ENCODE results near the gene C2.
A peak's percentile ranks its signal among the peaks of the same experiment; 100 is the strongest.
"Not testable (repeated sequence)": the region's sequence is repeated elsewhere in the genome, so short reads cannot be mapped to it uniquely, and the experiment has no call there.

C2 gene

DNA sequence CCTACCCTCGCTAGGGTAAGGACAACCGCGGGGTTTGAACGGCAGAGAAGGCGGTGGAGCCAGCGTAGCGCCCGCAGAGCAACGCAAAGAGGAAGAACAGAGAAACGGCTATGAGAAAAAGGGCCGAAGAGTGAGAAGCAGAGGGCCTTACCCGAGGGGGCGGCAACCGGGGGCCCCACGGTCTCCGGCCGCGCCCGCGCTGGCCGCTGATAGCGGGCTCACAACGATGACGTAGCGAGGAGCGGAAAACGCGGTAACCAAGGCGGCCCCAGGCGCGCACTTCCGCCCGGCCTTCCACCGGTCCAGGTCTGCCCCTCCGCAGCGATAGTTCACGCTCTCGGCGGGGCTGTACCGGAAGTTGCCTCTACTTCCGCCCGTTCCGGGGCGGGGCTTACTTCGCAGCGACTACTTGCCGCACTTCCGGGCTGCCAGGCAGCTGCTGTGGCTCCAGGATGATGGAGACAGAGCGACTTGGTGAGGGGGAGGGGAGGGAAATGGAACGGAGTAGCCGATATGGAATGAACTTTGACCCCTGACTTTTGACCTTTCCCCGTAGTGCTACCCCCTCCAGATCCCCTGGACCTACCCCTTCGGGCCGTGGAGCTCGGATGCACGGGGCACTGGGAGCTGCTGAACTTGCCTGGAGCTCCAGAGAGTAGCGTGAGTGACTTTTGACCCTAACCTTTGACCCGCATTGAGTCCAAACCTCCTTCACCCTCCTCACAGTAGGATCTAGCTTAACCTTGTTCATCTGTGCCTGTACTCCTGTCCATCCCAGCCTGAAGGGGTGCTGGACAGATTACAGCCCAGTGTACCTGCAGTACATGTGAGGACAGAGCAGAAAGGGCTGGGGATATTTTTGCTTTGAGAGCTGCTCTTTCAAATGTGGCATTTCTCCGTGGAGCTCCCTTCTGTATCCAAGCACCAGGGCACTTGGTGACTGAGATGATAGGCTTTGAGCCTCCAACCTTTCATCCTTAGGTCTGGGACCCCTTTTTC lies 31.5 kb downstream of the C2 start, which contains the start of the genes NELFE and SKIC2:
Gene NELFE, minus strand, starts transcription at position 231 of the 999 bp plus-strand sequence. CDS start 525 bp downstream, outside the sequence.
Gene SKIC2, plus strand, starts transcription at position 435 of the 999 bp plus-strand sequence. Its CDS starts 18 bp downstream, at position 453.
- peak; percentile 98 for DNase-seq

DNA sequence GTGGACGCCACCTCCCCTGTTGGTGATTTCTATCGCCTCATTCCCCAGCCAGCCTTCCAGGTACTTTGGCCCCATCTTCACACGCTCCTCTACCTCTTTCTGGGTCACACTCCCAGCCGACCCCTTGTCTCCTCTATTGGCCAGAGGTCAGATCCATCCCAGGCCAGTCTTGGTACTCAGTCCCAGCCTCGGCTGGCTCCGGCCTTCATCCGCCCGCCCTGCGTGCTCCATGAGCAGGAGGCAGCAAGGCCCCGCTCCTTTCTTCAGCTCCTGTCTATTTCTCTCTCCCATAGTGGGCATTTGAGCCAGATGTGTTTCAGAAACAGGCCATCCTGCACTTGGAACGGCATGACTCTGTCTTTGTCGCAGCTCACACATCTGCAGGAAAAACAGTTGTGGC lies 34.1 kb downstream of the C2 start:
- DNase-seq = no peak

DNA sequence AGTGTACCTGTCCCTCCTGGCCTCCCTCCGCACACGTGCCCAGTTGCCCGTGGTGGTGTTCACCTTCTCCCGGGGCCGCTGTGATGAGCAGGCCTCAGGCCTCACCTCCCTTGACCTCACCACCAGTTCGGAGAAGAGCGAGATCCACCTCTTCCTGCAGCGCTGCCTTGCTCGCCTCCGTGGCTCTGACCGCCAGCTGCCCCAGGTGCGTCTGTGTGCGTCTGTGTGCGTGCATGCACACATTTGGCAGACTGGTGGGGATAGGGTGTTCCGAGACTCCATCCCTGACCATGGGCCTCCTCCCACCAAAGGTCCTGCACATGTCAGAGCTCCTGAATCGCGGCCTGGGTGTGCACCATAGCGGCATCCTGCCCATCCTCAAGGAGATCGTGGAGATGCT lies 36.4 kb downstream of the C2 start:
- no peak for DNase-seq

DNA sequence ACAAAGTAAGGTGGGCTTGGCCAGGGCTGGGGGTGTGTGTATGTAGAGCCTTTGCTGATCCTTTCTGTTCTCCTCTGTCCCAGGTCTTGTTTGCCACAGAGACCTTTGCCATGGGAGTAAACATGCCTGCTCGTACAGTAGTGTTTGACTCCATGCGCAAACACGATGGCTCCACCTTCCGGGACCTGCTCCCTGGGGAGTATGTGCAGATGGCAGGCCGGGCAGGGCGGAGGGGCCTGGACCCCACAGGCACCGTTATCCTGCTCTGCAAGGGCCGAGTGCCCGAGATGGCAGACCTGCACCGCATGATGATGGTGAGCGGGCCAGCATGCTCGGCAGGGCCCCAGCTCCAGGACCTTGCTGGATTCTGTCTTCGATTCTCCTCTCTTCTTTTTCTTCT lies 38.2 kb downstream of the C2 start:
- no peak for DNase-seq

DNA sequence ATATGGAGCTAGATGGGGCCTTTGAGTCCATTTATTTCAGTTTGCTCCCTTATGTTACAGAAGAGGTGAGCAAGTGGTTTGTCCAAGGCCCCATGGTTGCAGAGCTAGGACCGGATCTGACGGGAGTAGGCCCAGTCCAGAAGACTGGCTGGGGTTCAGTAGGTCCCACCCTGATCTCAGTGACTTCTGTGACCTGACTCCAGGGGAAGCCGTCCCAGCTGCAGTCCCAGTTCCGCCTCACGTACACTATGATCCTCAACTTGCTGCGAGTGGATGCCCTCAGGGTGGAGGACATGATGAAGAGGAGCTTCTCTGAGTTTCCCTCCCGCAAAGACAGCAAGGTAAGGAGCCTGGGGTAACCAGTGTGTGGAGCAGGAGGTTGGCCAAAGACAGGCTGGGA lies 39.0 kb downstream of the C2 start:
- DNase-seq = no peak

DNA sequence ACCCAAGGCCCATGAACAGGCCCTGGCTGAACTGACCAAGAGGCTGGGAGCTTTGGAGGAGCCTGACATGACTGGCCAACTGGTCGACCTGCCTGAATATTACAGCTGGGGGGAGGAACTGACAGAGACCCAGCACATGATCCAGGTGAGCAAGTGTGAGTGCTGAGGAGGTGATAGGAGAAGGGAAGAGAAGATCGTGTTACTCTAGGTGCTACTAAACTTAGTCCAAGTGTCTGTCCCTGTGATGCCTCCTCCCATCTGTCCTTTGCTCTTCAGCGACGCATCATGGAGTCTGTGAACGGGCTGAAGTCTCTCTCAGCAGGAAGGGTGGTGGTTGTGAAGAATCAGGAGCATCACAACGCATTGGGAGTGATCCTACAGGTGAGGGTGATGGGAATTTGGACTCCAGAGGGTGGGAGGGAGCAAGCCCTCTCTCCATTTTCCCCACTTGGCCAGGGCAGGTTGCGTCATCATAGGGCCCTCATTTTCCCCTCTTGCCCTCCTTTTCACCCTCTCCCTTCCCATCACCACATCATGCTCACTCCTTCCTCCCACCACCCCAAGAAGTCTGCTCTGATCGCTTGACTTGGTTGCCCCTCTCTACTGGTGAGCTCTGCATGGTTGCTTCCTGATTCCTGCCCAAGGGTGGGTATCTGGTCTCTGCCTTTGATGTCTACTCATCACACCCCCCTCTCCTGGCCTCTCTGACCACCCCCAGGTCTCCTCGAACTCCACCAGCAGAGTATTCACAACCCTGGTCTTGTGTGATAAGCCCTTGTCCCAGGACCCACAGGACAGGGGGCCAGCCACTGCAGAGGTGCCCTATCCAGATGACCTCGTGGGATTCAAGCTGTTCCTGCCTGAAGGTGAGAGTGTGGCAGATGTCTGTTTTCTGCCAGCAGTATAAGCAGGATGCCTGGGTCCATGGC lies 39.7 kb downstream of the C2 start:
- DNase-seq = no peak

DNA sequence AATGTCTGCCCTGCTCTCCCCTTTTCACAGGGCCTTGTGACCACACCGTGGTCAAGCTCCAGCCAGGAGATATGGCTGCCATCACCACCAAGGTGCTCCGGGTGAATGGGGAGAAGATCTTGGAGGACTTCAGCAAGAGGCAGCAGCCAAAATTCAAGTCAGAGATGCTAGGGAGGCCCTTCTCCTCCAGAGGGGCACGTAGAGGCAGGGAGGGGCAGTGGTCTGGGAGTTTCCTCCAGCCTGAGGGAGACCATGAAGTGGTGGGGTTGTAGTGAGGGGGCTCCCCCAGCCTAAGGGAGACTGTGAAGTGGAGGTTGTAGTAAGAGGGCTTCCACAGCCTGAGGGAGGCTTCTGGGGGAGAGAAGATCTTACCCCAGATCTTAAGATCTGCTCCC lies 40.4 kb downstream of the C2 start:
- no peak for DNase-seq

DNA sequence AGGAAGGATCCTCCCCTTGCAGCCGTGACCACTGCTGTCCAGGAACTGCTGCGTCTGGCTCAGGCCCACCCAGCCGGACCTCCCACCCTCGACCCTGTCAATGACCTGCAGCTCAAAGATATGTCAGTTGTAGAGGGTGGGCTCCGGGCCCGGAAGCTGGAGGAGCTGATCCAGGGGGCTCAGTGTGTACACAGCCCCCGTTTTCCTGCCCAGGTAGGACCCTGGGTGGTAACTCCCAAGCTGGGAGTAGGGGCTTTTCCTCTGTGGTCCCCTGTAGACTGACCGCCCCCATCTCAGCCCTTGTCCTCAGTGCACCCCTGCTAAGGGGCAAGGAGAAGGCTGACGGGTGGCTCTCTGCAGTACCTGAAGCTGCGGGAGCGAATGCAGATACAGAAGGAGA lies 40.8 kb downstream of the C2 start:
- no peak for DNase-seq

DNA sequence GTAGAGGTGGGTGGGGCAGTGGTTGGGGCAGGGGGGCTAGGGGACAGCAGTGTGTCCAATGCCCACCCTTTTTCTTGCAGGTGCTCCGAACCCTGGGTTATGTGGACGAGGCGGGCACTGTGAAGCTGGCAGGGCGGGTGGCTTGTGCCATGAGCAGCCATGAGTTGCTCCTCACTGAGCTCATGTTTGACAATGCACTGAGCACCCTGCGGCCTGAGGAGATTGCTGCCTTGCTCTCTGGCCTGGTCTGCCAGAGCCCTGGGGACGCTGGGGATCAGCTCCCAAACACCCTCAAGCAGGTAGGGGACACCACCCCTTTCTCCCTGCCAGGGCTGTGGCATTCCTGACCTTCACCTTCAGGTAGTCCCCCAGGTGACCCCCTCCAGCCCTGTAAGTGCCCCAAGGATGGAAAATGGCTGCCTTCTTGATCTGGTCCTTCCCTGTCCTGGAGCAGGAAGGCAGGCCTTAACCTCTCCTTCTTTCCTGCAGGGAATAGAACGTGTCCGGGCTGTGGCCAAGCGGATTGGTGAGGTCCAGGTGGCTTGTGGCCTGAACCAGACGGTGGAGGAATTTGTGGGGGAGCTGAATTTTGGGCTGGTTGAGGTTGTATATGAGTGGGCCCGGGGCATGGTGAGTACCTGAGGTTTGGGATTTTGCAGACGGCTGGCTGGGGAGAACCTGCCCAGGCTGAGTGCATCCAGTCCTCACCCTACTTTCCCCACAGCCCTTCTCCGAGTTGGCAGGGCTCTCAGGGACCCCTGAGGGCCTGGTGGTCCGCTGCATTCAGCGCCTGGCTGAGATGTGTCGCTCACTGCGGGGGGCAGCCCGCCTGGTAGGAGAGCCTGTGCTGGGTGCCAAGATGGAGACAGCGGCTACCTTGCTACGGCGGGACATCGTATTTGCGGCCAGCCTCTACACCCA lies 41.5 kb downstream of the C2 start:
- DNase-seq = no peak

DNA sequence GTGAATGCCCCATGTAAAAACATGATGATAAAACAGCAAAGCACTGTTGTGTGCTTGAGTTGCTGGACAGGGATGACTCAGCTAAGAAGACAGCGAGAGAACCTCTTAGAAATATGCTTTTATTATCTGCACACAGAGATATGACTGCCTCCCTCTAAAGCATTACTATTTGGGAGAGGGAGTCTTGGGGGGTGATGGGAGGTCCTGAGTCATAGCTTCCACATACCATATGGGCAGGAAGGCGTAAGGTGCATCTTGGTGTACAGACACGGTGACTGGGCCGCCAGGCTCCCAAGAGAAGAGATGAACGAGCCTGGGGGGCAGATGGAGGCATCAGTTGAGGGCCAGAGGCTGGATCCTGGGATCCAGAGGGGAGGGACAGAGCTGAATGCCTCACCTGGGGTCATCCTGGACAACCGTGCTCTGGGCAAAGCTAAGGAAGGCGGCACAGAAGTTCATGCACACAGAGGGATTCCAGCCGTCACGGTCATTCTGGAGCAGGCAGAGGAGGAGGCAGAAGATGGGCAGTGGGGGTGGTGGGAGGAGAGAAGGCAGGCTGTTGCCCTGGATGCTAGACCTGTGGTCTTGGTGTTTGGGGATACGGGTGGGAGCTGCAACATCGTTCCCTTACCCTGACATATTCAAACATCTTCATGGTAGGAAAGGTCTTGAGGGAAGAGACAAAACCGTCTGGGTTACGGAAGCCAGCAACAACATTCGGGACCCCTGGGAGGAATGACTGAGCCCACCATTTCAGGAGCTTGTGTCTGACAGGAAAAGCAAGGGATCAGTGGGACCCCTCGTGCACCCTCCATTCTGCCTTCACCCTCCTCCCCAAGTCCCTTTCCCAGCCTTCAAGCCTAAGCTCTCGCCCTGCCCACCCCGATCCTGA lies 42.4 kb downstream of the C2 start:
- no peak for DNase-seq

DNA sequence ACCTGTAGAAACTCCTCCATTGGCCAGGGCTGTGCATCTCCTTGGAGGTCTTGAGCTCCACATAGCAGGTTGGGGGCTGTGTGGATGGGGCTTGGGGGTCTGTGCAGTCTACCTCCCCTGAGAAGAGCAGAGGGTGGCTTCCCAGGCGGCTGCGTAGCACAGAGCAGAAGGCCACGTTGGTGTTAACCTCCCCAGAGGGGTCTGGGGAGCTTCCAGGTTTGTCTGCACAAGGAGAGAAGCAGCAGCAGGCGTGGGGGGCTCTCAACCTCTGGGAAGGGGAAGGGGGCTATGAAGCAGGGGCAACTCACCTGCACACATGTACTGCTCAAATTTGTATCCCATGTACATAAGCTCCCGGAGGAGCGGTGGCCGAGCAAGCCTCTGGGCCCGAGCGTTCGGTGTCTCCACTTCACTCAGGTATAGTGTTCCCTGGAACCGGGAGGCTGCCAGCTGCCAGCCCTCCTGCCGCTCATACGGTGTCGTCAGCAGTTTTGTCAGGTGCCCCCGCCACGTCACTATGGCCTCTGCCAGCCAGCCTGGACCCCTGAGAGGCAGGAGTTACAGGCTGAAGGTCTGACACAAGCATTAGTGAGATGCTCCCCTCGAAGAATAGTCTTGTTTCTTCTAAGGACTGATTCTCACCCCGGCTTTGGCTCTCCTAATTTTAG lies 43.2 kb downstream of the C2 start:
- no peak for DNase-seq

DNA sequence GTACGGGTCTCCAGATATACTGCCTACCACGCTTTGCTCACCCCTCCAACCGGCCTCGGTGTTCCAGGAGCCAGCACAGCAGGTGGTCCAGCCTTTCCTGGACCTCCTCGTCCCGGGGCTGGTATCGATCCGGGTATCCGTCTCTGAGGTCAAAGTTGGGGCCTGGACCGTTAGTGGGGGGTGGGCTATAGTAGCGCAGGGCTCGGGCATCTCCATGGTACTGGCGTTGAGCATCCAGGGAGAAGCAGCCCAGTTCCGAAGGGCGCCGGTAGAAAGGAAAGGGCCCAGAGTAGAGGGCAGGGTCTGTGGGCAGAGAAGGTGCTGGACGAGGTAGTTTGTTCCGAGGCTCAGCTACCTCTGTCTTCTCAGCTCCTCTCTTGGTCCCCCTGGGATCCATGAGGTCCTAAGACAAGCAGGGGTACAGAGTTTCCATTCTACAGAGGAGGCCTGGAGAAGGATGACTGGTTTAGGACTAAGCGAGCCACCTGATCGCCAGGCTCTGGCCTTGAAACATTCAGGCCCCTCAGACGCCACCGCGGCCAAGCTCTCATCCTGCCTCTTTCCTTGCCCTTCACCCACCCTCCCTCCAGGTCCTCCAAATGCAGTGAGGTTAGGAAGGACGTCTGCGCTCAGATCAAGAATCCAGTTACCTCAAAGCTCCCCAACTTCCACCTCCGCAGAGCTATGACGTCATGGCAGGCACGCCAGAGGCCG lies 43.9 kb downstream of the C2 start:
- no peak for DNase-seq

DNA sequence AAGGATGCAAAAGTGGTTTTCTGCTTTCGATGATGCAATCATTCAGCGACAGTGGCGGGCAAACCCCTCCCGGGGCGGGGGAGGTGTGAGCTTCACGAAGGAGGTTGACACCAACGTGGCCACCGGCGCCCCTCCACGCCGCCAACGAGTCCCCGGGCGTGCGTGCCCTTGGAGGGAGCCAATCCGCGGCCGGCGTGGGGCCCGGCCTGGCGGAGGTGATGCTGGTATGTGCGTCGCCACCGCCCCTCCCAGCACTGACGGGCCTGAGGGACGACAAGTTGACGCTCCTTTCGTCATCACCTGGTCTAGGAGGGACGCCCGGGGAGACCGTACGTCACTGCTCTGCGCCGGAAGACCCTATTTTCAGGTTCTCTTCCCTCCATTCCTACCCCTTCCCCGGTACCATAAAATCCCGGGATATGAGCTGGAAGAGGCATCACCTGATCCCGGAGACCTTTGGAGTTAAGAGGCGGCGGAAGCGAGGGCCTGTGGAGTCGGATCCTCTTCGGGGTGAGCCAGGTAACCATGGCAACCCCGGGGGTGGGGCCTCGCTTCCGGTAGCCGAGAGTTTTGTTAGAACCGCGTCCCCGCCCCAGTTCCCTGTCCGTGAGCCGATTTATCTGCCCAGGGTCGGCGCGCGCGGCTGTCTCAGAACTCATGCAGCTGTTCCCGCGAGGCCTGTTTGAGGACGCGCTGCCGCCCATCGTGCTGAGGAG lies 44.6 kb downstream of the C2 start, which contains the start of gene DXO:
Gene DXO, minus strand, starts transcription at position 146 of the 716 bp plus-strand sequence. CDS start 463 bp downstream, outside the sequence.
- peak; percentile 100 for DNase-seq

DNA sequence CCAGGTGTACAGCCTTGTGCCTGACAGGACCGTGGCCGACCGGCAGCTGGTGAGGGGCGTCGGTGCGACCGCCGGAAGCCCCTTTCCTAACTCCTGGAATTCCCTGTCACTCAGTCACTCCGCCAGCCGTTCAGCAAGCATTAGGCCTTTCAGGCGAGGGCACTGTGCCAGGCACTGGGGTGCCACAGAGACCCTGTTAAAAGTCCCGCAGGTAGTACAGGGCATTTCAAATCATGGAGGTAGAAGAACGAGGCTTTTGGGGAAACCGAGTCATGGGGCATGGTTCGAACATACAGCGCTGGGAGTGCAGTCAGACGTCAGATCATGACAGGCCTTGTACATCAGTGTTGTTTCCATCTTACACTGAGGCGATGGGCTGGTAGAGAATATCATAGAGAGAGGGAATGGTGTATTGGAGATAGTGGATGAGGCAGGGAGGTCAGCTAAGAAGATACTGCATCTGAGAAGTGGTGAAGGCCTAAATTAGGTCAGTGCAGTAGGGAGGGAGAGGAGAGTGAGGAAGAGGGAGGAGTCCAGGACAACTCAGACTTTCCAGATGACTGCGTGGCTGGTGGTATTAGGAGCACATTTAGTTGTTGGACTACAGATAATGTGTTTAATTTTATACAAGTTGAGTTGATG lies 45.3 kb downstream of the C2 start:
- no peak for DNase-seq

DNA sequence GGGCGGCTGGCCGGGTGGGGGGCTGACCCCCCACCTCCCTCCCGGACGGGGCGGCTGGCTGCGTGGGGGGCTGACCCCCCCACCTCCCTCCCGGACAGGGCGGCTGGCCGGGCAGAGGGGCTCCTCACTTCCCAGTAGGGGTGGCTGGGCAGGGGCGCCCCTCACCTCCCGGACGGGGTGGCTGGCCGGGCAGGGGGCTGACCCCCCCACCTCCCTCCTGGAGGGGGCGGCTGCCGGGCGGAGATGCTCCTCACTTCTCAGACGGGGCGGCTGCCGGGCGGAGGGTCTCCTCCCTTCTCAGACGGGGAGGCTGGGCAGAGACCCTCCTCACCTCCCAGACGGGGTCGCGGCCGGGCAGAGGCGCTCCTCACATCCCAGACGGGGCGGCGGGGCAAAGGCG lies 48.5 kb downstream of the C2 start:
- not testable (repeated sequence) for DNase-seq

DNA sequence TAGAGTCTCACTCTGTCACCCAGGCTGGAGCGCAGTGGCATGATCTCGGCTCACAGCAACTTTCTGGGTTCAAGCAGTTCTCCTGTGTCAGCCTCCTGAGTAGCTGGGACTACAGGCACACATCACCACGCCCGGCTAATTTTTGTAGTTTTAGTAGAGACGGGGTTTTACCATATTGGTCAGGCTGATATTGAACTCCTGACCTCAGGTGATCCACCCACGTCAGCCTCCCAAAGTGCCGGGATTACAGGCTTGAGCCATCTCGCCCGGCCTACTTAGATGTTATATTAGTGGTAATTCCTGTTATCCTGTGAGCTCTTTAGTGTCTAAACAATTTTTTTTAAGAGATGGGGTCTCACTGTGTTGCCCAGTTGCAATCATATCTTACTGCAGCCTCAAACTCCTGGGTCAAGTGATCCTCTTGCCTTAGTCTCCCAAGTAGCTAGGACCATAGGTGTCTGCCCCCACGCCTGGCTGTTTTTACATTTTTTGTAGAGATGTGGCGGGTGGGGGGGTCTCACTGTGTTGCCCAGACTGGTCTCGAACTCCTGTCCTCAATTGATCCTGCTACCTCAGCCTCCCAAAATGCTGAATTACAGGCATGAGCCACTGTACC lies 50.4 kb downstream of the C2 start:
- DNase-seq = no peak

DNA sequence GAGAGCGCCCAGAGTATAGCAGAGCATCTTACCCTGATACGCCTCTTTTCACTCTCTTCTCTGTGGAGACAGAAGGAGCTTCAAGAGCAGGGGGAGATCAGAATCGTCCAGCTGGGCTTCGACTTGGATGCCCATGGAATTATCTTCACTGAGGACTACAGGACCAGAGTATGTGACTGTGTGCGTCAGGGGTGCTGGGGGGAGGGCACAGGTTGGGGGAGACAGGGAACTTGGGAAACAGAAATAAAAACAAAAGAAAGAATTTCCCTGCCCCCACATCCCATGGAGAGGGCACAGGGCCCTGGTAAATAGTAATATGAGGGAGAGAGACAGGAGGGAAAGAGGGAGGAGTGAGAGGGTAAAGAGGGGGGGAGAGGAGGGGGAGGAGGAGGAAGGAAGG lies 51.3 kb downstream of the C2 start:
- no peak for DNase-seq

All from retina (tissue), 1 donor.